SK-N-SH (cell line): ENCODE results near the gene ZNF829.

Experiments used
- NRF1 ChIP-seq: IDR thresholded peaks from 2 replicates; pipeline ENCODE4 v1.6.1; 2012; ENCODE audit warnings: low read depth, mild to moderate bottlenecking, low read length
- POLR2AphosphoS5 ChIP-seq: IDR thresholded peaks from 2 replicates; pipeline ENCODE4 v1.6.1; 2012; ENCODE audit warnings: low read depth, low read length
- TAF1 ChIP-seq: IDR thresholded peaks from 2 replicates; pipeline ENCODE4 v1.6.1; 2012; ENCODE audit warnings: low read depth, mild to moderate bottlenecking, low read length, moderate library complexity, borderline replicate concordance
- TF ChIP-seq, protein P1 (sequence below): IDR thresholded peaks from 2 replicates; pipeline ENCODE4 v1.4.0; 2012; ENCODE audit warnings: low read depth
- TF ChIP-seq, protein P2 (sequence below): fragments of 200-600 bp; sonication (generic); IDR thresholded peaks from 2 replicates; pipeline ENCODE4 v1.6.1; 2017; ENCODE audit warnings: antibody characterized with exemption, mild to moderate bottlenecking, moderate library complexity

DNA sequence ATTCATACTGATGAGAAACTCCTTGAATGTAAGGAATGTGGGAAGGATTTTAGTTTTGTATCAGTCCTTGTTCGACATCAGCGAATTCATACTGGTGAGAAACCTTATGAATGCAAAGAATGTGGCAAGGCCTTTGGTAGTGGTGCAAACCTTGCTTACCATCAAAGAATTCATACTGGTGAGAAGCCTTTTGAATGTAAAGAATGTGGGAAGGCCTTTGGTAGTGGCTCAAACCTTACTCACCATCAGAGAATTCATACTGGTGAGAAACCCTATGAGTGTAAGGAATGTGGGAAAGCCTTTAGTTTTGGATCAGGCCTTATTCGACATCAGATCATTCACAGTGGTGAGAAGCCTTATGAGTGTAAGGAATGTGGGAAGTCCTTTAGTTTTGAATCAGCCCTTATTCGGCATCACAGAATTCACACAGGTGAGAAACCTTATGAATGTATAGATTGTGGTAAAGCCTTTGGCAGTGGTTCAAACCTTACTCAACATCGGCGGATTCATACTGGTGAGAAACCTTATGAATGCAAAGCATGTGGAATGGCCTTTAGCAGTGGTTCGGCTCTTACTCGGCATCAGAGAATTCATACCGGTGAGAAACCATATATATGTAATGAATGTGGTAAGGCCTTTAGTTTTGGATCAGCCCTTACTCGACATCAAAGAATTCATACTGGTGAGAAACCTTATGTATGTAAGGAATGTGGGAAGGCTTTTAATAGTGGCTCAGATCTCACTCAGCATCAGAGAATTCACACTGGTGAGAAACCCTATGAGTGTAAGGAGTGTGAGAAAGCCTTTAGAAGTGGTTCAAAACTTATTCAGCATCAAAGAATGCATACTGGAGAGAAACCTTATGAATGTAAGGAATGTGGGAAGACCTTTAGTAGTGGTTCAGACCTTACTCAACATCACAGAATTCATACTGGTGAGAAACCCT, 38.8 kb downstream of the ZNF829 start:
- TF ChIP-seq, protein P1, sequence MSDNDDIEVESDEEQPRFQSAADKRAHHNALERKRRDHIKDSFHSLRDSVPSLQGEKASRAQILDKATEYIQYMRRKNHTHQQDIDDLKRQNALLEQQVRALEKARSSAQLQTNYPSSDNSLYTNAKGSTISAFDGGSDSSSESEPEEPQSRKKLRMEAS, result no peak
- TF ChIP-seq, protein P2, sequence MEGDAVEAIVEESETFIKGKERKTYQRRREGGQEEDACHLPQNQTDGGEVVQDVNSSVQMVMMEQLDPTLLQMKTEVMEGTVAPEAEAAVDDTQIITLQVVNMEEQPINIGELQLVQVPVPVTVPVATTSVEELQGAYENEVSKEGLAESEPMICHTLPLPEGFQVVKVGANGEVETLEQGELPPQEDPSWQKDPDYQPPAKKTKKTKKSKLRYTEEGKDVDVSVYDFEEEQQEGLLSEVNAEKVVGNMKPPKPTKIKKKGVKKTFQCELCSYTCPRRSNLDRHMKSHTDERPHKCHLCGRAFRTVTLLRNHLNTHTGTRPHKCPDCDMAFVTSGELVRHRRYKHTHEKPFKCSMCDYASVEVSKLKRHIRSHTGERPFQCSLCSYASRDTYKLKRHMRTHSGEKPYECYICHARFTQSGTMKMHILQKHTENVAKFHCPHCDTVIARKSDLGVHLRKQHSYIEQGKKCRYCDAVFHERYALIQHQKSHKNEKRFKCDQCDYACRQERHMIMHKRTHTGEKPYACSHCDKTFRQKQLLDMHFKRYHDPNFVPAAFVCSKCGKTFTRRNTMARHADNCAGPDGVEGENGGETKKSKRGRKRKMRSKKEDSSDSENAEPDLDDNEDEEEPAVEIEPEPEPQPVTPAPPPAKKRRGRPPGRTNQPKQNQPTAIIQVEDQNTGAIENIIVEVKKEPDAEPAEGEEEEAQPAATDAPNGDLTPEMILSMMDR, result no peak
- TF ChIP-seq POLR2AphosphoS5, result no peak
- no peak for TF ChIP-seq TAF1
- no peak for TF ChIP-seq NRF1
